Sigmoid colon (tissue), 3 donors: ENCODE data around the gene EDA2R.

Source experiments
- CTCF ChIP-seq, 4 experiments: fragments of 450-650 bp in 3 of 4; fragments of 200-600 bp in 1 of 4; IDR thresholded peaks; one replicate each; pipeline ENCODE4 v1.5.1; 2016 to 2019; ENCODE audit warnings: antibody characterized with exemption in 4 of 4, mild to moderate bottlenecking in 3 of 4, moderate library complexity in 2 of 4
- POLR2A ChIP-seq, 2 donors: fragments of 450-650 bp; IDR thresholded peaks; one replicate each; pipeline ENCODE4 v1.6.1; 2016; ENCODE audit warnings: antibody characterized with exemption in 2 of 2, mild to moderate bottlenecking in 2 of 2, moderate library complexity in 2 of 2

- TF ChIP-seq CTCF (IDR thresholded peaks at IDR 0.05) (no peak), POLR2A (IDR thresholded peaks at IDR 0.05) (no peak)
Observed at GRCh38 chrX:66674506-66674905, 35.6 kb upstream of the EDA2R start.
